ENCODE results near the gene CDK6.

- TF ChIP-seq POLR2A (IDR thresholded peaks at IDR 0.05; ENCODE audit: low read depth, low read length) (no peak), POLR2AphosphoS5 (IDR thresholded peaks at IDR 0.05; ENCODE audit: low read depth, low read length) (no peak), TAF1 (IDR thresholded peaks at IDR 0.05; ENCODE audit: borderline replicate concordance, low read depth, low read length) (no peak)
Measured at GRCh38 chr7:92576296-92576695, 260.1 kb downstream of the CDK6 start.
